ENCODE measurements around the gene CUEDC1.
A peak's percentile ranks its signal among the peaks of the same experiment; 100 is the strongest.

CUEDC1 gene

DNA sequence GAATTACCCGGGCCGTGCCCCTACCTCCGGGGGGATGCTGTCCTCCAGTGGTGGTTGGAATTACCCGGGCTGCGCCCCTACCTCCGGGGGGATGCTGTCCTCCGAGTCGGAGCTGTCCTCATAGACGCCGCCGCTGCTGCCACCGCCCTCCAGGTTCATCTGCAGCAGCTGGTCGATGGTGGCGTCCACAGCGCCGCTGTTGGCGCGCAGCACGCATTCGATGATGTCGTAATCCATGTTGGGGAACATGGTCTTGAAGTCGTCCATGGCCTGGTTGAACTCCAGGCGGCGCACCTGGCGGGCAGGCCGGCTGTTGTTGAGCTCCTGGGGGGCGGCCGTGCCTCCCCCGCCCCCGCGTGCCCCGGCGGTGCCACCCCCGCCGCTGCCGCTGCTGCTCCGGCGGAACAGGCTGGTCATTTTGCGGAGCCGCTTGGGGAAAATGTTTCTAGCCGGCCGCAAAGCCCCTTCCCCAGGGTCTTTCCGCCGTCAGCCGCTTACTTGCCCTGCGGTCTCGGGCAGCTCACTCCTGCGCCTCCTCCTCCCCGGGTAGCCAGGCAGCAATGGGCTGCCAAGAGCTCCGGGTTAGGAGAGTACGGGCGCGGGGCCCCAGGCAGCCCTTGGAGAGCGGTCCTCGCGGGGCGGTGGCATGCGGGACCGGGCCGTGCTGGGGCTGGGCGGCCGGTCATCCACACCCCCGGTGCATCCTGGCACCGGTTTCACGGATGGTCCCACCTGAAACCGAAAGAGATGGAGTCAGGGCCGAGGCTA is 69.9 kb downstream of the CUEDC1 start:
- no peak for DNase-seq (ENCODE audit: low read depth)
- no peak overlapping the region for H3K4me3 ChIP-seq (ENCODE audit: low read length)
- TF ChIP-seq, protein P1, sequence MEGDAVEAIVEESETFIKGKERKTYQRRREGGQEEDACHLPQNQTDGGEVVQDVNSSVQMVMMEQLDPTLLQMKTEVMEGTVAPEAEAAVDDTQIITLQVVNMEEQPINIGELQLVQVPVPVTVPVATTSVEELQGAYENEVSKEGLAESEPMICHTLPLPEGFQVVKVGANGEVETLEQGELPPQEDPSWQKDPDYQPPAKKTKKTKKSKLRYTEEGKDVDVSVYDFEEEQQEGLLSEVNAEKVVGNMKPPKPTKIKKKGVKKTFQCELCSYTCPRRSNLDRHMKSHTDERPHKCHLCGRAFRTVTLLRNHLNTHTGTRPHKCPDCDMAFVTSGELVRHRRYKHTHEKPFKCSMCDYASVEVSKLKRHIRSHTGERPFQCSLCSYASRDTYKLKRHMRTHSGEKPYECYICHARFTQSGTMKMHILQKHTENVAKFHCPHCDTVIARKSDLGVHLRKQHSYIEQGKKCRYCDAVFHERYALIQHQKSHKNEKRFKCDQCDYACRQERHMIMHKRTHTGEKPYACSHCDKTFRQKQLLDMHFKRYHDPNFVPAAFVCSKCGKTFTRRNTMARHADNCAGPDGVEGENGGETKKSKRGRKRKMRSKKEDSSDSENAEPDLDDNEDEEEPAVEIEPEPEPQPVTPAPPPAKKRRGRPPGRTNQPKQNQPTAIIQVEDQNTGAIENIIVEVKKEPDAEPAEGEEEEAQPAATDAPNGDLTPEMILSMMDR (conservative IDR thresholded peaks at IDR 0.05; ENCODE audit: low read length): no peak

DNA sequence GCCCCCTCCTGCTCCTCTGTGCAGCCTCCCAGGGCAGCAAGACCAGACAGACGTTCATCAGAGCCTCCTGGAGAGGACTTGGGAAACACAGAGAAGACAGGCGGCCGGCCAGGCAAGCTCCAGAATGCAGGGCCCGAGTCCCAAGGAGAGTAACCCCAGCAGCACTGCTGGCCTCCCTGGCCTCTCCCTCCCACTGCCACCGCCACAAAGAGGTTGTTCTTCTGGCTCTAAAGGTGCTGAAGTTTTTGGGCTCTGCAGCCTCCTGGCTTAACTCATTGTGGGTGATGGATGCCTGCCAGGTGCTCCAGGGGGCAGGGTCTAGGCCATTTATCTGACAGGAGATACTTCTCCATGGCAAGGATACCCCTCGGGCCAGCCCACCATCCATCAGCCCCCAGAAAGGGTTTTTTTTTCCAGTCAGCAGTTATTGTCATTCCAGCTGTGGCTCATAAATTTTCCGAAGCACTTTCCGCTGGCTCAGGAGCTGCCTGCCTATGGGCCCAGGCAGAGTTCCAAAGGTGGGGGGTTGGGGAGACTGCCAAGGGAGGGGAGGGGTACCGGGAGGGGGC is 73.3 kb downstream of the CUEDC1 start:
- no peak overlapping the region for H3K4me3 ChIP-seq (ENCODE audit: low read length)
- peak; percentile 58 for DNase-seq (ENCODE audit: low read depth)
- TF ChIP-seq, protein P1 (conservative IDR thresholded peaks at IDR 0.05; ENCODE audit: low read length): no peak

DNA sequence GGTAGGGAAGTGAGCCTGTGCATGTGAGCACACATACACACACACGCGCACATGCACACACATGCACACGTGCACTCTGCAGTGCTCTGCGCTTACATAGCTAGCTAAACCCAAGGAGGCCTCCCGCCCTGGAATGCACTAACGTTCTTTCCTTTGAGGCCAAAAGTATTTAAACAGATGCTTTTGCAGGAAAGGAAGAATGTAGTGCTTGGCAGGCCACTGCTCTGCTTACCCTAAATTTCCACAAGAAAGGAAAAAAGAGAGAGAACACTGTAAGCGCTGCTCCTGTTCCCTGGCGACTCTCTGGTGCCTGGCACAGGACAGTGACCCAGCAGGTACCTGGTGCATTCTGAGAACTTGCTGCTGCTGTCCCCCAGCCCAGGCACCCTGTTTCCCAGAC is 74.1 kb downstream of the CUEDC1 start:
- 0 out of 2 replicates have a peak overlapping the region, but pooled peaks have one; percentile 3 for H3K4me3 ChIP-seq (ENCODE audit: low read length)
- TF ChIP-seq, protein P1 (conservative IDR thresholded peaks at IDR 0.05; ENCODE audit: low read length): no peak

DNA sequence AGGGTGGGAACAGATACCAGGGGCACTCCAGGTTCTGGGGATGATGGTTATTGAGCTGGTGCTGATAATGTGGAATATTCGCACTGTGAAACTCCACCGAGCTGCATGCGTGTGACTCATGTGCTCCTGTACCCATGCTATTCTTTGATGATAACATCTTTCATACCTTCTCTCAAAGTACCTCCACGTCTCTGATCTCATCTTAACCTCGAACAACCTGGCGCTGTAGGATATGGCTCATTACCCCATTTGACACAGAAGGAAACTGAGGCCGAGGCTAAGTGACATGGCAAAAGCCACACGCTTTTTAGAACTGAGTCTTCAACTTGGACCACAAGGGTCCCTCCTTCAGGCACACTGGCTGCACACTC is 75.1 kb downstream of the CUEDC1 start:
- DNase-seq (ENCODE audit: low read depth): no peak
- H3K4me3 ChIP-seq (ENCODE audit: low read length): no peak overlapping the region
- TF ChIP-seq, protein P1 (conservative IDR thresholded peaks at IDR 0.05; ENCODE audit: low read length): no peak

More for the DNA sequence above, 74.1 kb downstream of the CUEDC1 start:
- peak; percentile 95 for DNase-seq (ENCODE audit: low read depth)

DNA sequence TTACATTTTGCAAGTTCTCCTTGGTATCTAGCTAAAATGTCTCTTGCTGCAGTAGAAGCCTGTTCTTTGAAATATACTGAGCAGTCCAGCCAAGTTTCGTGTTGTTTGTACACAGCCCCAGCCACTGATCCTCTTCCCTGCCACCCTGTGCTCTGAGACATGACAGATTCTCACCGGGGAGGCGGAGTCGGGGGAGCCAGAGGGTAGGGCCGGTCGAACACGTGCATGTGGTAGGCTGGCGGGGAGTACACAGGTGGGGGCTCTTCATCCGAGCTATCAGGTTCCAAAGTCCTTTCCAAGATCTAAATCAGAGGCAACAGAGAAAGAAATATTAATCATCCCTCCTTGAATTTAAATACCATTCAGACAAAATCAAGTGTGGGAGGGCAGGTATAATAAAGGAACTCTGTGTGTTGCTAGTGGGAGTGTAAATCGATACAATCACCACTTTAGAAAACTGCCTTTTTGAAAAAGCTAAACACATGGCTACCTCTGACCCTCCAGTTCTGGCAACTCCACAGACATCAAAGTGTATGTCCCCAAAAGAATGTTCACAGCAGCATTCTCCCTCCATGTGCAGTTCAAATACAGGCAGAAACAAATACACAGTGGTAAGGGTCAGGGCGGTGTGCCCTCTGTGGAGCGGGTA is 75.7 kb downstream of the CUEDC1 start:
- no peak for DNase-seq (ENCODE audit: low read depth)
- TF ChIP-seq, protein P1 (conservative IDR thresholded peaks at IDR 0.05; ENCODE audit: low read length): no peak
- no peak overlapping the region for H3K4me3 ChIP-seq (ENCODE audit: low read length)

DNA sequence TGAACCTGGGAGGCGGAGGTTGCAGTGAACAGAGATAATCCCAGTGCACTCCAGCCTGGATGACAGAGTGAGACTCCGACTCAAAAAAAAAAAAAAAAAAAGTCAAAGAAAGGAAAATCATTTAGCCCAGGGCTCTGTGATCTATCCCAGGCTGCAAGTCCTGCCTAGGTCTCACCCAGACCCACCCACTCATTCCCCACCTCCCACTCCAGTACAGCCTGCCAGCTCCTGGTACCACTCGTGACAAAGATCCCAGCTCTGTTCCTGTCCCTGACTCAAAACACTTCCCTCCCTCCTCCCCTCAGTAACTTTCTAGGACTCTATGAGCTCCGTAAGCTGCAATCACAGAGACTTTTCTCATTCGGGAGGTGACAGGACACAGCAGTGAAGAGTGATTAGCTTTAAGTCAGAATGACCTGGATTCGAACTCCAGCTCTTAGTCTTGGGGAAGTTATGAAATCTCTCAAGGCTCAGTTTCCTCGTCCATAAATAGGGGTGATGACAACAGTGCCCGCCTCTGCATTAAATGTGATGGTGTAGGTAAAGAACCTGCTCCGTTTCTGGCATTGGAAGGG is 77.3 kb downstream of the CUEDC1 start:
- TF ChIP-seq, protein P1 (conservative IDR thresholded peaks at IDR 0.05; ENCODE audit: low read length): no peak
- H3K4me3 ChIP-seq (ENCODE audit: low read length): no peak overlapping the region
- no peak for DNase-seq (ENCODE audit: low read depth)

Data from AG10803 (cell line).